GM18505 (cell line): ENCODE data around the gene RAPGEF6.
"Not testable (repeated sequence)": the region's sequence is repeated elsewhere in the genome, so short reads cannot be mapped to it uniquely, and the experiment has no call there.

ENCODE experiments used
- ATAC-seq: cut with Tn5 transposase; IDR thresholded peaks from one replicate; pipeline ENCODE4 v1.9.1; 2021; ENCODE audit not compliant: unreplicated experiment
- POLR2A ChIP-seq: IDR thresholded peaks from 4 replicates; pipeline ENCODE4 v1.6.1; 2011; ENCODE audit warnings: borderline replicate concordance; ENCODE audit not compliant: insufficient read depth, insufficient read length; ENCODE audit errors: extremely low read depth

The RAPGEF6 gene

DNA sequence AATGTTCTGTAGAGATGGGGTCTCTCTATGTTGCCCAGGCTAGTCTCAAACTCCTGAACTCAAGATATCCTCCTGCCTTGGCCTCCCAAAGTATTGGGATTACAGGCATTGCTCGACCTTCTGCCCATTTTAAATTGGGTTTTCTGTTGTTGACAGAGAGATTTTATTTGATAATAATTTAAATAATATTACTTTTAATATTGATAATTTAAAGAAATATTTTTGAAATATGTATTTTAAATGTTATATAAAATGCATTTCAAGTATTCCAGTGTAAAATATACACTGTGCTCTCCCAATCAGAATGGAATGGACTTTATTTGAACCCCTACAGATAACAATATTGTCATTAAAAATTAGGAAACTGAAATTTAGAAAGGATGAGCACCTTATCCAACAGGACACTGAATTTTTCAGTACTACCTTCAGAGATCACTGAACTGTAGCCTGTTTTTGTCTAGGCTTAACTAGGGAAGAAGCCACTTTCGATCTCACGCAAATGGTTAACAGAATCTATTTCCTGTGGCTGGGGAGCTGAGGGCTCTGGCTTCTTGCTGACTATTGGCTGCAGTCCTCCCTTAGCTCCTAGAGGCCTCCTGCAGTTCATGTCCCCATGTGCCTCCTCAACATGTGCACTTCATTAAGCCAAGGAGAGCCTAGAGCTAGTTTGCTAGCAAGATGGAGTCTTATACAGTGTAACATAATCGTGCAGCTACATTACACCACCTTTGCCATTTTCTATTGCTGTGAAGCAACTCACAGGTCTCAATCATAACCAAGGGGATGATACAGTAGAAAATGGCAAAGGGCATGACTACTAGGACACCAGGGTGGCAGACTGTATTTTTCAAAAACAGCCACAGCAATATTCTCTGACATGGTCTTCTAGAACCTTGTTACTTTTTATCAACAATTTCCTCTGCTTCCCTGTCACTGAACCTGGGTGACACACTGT is 221.1 kb downstream of the RAPGEF6 start:
- ATAC-seq, result peak; percentile 74
- TF ChIP-seq POLR2A, result no peak

DNA sequence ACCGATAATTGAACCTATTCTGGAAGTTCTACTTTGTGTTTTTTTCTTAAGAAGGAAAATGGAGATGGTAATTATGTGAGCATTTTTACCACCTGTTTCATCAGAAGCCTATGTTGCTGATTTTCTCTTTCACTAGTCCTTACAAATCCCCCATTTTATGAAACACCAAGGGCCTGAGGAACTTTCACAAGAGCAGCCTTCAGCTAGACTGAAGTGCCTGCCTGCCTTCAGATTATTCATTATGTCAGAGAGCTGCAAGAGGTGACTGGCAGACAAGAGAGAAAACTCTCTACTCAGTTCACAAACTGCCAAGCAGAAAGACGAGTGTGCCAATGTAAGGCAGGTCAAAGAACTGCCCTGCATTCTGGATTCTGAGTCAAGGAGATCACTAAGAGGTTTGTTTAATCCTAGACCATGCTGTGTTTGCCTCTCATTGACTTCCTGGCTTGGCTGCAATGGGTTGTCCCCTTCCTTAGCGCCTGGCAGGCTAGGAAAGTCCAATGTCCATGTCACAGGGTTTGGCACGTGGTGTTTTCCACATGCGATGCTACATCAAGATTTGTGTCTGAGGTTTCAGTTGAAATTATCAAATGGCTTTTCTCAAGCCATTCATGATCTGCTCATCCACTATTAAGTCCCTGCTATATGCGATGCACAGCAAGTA is 227.9 kb downstream of the RAPGEF6 start:
- ATAC-seq, result no peak
- no peak for TF ChIP-seq POLR2A

DNA sequence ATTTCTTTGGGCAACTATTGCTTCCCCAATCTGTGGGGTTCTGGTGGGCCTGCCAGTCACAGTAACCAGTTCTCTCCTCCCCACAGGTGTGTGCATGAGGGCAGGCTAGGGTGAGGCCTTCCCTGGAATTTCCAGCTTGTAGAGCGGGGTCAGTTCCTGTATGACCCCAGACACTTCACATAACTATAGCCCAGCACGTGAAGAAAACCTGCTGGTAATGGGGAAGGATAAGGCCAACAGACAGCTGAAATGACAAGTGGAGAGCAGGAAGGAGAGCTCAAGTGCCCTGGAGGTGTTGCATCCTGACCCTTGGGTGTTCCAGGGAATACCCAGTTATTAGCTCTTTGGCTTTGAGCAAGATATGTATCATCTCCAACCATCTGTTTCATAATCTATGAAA is 229.0 kb downstream of the RAPGEF6 start:
- ATAC-seq, result no peak
- no peak for TF ChIP-seq POLR2A

DNA sequence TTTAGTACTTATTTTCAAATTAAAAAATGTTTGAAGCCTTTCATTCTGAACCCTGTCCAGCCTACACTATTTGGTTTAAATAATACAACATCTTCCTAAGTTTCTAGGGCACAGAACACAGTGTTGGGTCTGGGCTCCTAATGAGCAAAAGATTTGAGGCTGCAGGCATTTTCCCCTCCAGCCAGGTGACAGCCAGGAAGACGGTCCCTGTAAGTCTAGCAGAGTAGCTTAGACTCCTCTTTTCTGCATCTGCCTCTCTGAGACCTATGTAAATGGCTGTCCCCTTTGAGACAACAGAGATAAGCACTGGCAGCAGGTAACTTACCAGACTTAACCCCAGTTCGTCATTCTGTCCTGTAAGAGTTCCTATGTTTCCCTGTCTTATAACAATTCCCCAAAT is 229.4 kb downstream of the RAPGEF6 start:
- no peak for TF ChIP-seq POLR2A
- ATAC-seq, result no peak

DNA sequence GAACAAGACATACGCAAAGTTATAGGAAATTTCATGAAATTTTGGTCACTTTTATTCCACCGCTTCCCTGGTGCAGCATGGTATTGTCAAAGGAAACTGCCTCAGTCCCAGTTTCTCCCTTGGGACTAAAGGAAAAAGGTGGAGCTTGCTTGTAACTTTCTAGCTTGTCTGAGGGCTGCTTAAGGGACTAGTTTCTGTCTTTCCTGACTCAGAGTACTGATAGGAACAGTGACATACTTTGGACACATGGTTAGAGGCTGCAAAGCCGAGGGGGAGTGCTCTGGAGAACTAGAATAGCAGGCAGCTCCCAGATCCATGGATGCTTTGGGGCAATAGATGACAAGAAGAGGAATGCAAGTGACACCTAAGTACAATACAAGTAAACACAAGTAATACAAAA is 234.4 kb downstream of the RAPGEF6 start:
- no peak for ATAC-seq
- TF ChIP-seq POLR2A, result no peak

DNA sequence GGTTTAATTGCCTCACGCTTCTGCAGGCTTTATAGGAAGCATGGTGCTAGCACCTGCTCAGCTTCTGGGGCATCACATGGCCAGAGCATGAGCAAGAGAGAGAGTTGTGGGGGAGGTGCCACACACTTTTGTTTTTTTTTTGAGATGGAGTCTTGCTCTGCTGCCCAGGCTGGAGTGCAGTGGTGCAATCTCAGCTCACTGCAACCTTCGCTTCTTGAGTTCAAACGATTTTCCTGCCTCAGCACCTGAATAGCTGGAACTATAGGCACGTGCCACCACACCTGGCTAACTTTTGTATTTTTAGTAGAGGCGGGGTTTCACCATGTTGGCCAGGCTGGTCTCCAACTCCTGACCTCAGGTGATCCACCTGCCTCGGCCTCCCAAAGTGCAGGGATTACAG is 236.0 kb downstream of the RAPGEF6 start:
- not testable (repeated sequence) for ATAC-seq

DNA sequence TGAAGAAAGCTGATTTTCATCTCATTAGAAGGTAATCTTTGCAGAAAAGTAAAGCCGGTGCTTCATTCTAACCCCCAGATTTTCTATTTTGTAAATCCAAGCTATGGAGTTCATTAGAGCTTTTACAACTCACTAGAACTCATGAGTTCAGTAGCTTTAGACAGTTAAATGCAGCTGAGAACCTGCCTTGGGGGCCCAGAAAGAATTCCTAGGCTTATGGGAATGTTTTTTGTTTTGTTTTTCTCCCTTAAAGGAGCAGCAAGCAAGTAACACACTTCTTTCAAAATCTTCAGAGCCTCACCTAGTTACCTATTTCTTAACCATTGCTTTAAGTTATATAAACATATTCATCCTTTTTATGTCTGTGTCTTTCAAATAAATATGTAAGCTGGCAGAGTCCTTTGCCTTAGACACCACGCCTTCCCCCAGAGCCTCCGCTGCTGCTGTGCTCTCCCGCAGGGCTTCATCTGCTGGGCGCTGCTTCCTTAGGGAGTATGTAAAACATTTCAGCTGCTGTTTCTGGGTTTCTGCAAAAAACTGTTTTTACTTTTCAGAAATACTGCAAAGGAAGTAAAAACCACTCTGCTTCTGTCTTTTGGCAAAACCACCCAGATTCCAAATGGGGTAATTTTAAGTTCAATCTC is 238.3 kb downstream of the RAPGEF6 start:
- no peak for TF ChIP-seq POLR2A
- no peak for ATAC-seq

DNA sequence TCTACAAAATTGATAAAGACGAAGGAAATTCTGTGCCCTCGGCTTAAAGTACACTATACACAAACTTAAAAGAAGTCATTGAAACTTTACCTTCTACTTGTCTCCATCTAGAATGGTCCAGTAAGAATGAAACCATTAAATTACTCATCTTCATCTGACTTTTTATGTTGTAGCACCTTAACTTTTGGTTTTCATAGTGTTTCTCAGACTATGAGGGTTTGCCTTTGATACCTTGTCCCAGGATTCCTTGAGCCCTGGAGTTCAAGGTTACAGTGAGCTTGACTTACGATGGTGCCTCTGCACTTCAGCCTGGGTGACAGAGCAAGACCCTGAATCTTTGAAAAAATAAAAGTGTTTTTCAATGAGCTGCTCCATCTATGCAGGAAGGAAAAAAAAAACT is 239.0 kb downstream of the RAPGEF6 start:
- peak; percentile 84 for ATAC-seq
- TF ChIP-seq POLR2A, result no peak

DNA sequence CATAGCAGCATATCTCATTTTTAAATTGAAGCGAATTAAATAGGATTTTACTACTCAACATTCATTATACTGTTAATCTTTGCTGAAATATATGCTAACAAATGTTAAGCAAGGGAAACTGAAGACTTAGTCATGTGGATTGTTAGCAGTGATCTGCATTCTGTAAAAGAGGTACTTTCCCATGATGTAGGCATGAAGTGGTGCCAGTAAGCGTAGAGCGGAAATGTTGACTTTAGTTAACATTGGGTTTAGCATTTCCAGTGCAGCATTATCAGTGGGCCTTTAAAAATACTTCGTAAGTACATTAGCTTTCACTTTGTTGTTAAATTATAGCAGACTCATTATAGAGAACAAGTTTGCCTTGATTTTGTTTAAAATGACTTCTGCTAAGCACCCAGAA is 240.9 kb downstream of the RAPGEF6 start:
- TF ChIP-seq POLR2A, result no peak
- peak; percentile 60 for ATAC-seq

DNA sequence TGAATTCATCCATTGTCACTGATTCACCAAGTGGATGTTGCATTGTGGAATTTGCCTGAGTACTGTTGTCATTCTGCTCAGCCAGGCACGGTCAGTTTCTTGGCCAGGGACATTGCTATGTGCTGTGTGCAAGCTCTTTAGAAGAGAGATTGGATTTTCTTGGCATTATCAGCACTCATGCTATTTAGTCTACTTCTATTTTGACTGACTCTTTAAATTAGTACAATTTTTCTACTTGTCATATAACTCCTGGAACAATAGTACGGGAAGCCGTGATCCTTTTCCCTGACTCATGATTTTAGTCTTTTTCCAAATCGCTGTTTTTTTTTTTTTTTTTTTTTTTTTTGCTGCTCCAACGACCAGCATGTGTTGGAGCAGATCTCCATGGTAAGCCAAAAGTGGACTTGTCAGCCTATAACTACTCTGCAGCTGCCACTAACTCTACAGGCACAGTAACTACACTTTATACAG is 241.5 kb downstream of the RAPGEF6 start:
- no peak for ATAC-seq
- no peak for TF ChIP-seq POLR2A

DNA sequence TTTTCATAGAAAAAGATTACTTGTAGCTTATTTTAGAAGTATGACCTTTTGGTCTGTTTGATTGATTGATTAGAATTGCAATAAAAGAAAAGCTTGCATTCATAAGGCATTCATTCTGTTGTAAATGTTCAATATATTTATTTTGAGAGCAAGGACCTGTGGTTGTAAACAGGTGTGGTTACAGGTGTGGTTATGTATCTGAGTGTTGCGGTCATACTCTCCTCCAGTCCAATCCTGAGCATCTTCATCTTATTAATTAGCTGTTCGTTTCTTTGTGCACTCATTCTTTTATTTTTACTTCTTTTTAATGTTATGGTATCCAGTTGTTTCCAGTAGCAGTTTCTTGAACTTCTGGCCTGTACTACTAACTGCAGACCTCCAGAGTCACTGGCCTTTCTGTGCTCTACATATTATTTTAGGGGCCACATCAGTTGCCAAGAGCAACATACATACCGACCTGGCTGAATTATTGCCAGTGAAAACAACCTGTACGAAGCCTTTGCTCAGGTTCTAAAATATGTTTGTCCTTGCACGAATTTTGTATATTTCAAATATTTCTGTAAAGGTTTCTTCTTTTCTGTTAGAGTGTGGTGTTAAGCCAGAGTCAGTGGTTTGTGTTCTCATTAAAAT is 242.4 kb downstream of the RAPGEF6 start:
- no peak for TF ChIP-seq POLR2A
- ATAC-seq, result no peak

DNA sequence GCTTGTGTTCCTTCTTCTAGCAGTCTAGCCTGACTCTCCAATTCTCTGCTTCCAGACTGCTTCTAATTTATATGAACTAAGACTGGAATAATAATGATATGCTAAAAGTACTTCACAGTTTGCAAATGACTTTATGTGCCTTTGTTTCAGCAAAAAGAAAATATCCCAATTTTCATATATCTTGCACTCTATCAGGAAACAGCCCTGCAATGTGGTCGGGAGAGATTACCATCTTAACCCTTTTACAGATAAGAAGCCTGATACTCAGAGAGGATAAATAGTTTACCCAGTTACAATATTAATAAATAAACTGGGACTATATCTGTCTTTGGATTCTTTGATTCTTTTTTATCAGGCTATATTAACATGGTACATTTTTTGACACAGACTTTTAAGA is 245.2 kb downstream of the RAPGEF6 start:
- no peak for ATAC-seq
- TF ChIP-seq POLR2A, result no peak
